ENCODE data around the gene PPFIBP1. TPM values are rescaled to one million over a fixed set of nuclear protein-coding genes. Genes with fewer than 3 reads are reported as not detected.

Gene PPFIBP1
- total RNA-seq, 1 donor from 2014 or later = 102 TPM

DNA sequence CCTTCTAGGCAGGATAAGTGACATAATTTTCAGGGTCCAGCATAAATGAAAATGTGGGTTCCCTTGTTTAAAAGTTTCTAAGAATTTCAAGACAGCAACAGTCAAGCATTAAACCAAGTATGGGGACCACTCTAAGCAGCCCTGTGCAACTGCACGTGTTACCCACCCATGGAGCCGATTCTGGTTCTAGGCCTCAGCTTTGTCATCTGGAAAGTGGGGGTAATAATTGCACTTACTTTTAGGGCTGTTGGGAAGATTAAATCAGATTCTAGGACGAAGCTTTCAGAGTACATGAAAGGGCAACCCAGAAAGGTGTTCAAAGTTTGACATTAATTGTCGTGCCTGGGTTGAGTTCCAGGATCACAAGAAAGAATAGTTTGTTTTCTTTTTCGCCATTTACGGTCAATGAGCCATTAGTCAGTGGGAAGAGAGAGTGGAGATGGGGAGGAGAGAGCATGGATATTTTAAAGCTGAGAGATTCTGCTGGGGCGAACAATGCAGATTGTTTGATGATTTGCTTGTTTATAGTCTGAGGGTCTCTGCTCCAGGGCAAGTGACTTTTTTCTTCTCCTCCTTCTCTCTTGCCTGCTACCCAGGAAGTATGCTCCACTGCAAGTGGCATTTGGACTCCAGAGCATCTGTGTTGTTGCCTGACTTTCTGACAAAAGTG lies 10.7 kb upstream of the PPFIBP1 start:
- no peak for DNase-seq

DNA sequence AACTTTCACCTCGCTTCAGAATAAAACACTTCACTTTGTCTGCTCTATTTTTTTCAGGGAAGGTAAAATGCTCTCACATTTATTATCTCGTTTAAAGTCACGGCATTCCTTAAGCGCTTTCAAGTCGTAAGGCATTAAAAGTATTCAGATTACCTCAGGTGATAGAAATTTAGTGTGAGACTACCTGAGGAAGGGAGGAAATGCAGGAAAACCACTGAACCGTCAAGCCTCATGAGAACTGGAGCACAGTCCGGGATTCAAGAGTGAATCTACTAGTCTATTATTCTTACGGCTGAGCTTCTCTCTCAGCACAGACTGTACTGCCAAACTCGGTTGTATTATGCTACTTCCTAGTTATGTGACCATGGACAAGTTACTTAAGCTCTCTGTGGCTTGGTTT lies 8.3 kb upstream of the PPFIBP1 start:
- no peak for DNase-seq

- no peak for DNase-seq
These were observed 7.4 kb upstream of the PPFIBP1 start for GRCh38 chr12:27516625-27517024.

GRCh38 chr12:27517546-27517945 lies 6.5 kb upstream of the PPFIBP1 start:
- DNase-seq = no peak

DNA sequence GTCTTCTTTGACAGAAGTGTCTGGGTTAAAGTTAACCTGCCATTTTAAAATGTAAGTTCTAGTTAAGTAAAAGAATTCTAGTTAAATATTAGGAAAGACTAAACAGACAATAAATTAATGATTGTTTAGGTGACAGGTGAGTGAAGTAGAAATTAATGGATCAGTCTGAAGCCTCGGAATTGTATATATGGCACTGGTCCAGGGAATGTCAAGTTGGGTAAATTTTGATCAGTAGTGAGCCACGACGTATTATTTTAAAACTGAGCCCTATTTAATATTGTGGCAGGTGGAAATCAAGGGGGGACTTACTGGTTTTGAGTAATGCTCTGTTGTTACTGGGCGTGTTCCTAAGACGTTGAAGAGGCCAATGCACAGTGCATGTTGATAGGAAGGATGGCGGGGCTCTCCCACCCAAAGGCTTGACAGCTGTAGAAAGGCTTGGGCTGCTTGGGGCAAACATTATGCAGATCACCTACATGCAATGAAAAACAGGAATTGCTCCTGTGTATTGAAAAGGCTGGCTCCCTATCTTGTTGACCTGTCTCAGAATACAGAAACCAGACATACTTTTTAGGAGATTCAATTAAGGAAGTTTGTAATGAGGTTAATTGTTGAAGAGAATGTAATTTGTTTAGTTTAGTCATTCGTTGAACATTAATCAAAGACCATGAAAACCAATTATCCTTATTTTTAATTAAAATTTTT lies 5.9 kb upstream of the PPFIBP1 start:
- no peak for DNase-seq

DNA sequence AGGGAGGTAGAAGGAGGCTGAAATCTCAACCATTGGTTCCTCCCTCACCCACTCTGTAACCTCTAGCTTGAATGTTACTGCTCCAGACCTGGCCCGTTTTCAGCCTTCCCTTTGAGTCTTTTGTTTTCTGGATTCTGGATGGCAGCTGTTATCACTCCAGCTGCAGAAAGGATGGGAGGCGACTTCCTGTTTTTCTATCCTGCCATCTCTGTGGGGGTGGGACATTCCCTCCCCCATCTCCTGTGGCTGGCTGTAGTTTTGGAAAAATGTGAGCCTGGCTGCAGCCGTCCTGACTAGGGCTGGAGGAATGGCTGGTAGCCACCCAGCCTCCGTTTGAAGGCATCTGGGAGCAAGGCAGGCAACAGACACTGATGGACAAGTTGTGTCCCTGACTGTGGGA lies 2.9 kb upstream of the PPFIBP1 start:
- peak; percentile 60 for DNase-seq

DNA sequence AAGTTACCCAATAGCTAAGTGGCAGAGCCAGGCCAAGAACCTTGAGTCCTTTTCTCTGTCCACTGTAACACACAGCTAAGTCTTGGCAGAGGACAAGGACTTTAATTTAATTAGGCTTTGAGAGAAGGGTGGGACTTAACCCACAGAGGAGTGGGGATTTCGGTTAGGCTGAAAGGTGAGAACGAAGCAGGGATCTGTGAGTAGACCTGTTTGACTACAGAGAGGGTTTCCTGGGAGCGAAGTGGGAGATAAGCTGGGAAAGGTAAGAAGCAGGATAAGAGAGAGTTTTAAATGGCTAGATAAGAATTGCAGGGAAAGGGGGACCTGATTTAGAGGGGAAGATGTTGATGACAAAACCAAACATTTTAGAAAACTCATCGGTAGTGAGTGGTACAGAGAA lies 2.0 kb upstream of the PPFIBP1 start:
- DNase-seq = no peak

DNA sequence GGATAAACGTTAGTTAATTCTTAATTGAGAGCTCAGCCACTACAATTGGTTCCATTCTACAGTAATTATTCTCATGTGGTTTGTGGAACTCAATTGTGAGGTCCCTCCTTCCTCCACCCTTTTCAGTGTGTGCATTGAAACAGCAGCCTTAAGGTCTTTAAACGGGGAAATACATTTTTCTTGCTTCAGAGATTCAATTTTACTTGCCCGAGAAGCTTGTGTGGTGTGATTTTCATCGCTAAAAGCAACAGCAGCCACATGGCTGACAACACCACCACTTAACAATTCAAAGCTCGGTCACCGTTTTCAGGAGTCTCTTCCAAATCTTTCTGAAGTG lies 733 bp upstream of the PPFIBP1 start:
- no peak for DNase-seq

- DNase-seq = no peak
These were observed 459 bp downstream of the PPFIBP1 start for GRCh38 chr12:27524494-27524835.

- peak; percentile 70 for DNase-seq
These were observed 1.1 kb downstream of the PPFIBP1 start for GRCh38 chr12:27524839-27525753.

GRCh38 chr12:27527512-27527911 lies 3.5 kb downstream of the PPFIBP1 start:
- no peak for DNase-seq

- DNase-seq = no peak
These were observed 4.8 kb downstream of the PPFIBP1 start for GRCh38 chr12:27528788-27529187.

GRCh38 chr12:27530157-27530922 lies 6.3 kb downstream of the PPFIBP1 start:
- peak; percentile 45 for DNase-seq

DNA sequence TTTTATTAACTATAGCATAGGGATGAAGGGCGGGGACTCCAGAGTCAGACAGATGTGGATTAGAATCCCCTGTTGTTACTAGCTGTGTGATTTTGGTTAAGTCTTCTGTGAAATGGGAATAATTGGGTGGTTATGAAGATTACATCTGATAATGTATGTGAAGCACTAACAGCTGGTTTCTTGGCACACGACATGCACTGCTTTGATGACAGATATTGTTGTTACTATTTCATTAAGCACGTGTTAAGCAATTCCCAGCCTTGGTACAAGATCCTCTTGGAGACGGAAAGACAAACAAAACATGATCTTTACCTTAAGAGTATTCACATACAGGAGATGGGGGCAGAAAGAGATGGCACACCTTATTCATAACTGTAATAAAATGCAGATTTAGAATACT lies 7.9 kb downstream of the PPFIBP1 start:
- peak; percentile 82 for DNase-seq

- no peak for DNase-seq
These were observed 10.2 kb downstream of the PPFIBP1 start for GRCh38 chr12:27534060-27534764.

- no peak for DNase-seq
These were observed 10.8 kb downstream of the PPFIBP1 start for GRCh38 chr12:27534765-27535161.

- no peak for DNase-seq
These were observed 11.3 kb downstream of the PPFIBP1 start for GRCh38 chr12:27535318-27535717.

GRCh38 chr12:27537855-27538675 lies 14.1 kb downstream of the PPFIBP1 start:
- DNase-seq = no peak

- DNase-seq = no peak
These were observed 15.2 kb downstream of the PPFIBP1 start for GRCh38 chr12:27539191-27539631.

DNA sequence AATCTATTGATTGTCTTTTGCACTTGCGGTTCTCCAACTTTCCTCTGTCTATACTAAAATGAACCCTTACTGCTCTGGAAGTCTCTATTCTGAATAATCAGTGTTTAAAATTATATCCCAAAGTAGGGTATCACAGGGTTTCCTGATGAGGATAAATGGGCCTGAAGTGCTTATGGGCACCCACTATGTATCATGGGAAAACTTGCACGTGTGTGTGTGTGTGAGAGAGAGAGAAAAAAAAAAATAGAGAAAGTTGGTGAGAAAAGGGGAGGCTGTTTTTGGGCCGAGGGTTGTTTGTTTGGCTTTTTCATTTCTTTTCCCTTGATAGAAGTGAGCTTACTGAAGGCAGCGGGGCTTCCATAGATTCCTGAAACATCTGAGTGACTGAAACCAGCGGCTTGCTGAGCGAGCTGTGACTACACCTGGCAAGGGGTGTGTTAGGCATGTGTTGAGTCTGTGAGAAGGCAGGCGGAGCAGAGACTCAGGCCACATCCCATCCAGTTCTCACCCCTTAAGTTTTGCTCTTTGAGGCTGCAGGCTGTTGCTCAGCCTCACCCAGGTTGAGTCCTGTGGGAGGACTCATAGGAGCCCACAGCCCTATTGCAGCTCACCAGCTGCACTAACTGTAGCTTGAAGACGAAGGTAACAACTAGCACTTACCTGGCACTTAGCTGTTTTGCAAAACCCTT lies 17.2 kb downstream of the PPFIBP1 start:
- no peak for DNase-seq

All from tongue (tissue), 2 donors.